SK-N-SH (cell line): ENCODE measurements around the gene NR2C2. TPM values are rescaled to one million over a fixed set of nuclear protein-coding genes. Genes with fewer than 3 reads are reported as not detected.
A peak's percentile ranks its signal among the peaks of the same experiment; 100 is the strongest.

ENCODE experiments used
- CTCF ChIA-PET: fragments of 300-600, 350-600 bp; formaldehyde crosslinking; extraction: SDS; loops from one replicate; lab custom pipeline; 2021; lab: Yijun Ruan, JAX
- POLR2A ChIA-PET: fragments of 350-600 bp; sonication (Branson Sonifier 250); formaldehyde crosslinking; extraction: SDS; loops from one replicate; lab custom pipeline; 2020; ENCODE audit warnings: antibody characterized with exemption, inconsistent platforms; lab: Yijun Ruan, JAX
- DNase-seq: peaks from one replicate; pipeline ENCODE4 v3.0.0; 2012
- H2AFZ ChIP-seq: fragments of 200-600 bp; sonication (generic); 2 replicates; pipeline ENCODE4 v1.8.1; 2016; ENCODE audit warnings: antibody characterized with exemption, mild to moderate bottlenecking, low read depth
- H3F3A ChIP-seq: fragments of 200-600 bp; sonication (generic); replicated peaks from 2 replicates; pipeline ENCODE3; 2016; ENCODE audit warnings: antibody characterized with exemption, mild to moderate bottlenecking; ENCODE audit not compliant: insufficient read depth
- H3K27ac ChIP-seq, 2 experiments: fragments of 200-500 bp in 1 of 2; fragments of 200-600 bp in 1 of 2; sonication (Bioruptor generic) in 1 of 2; sonication (generic), shearing (Covaris generic) in 1 of 2; 2 replicates each; pipeline versions ENCODE4 v1.5.1 to v1.6.1; 2014 to 2016; ENCODE audit warnings: low read depth in 2 of 2, inconsistent platforms in 1 of 2, low read length in 1 of 2, mild to moderate bottlenecking in 1 of 2, mixed read lengths in 1 of 2
- H3K27me3 ChIP-seq: fragments of 200-600 bp; sonication (generic), shearing (Covaris generic); 2 replicates; pipeline ENCODE4 v1.6.1; 2016; ENCODE audit warnings: mixed run types; ENCODE audit not compliant: insufficient read depth
- H3K36me3 ChIP-seq, 2 experiments: fragments of 200-500 bp in 1 of 2; fragments of 200-600 bp in 1 of 2; sonication (Bioruptor generic) in 1 of 2; sonication (generic) in 1 of 2; replicated peaks in 1 of 2; 2 replicates each; pipeline versions ENCODE3 to v1.5.1; 2014 to 2016; ENCODE audit warnings: low read length in 1 of 2, mild to moderate bottlenecking in 1 of 2; ENCODE audit not compliant: insufficient read depth in 2 of 2, control insufficient read depth in 1 of 2
- H3K4me1 ChIP-seq, 2 experiments: fragments of 200-500 bp in 1 of 2; fragments of 200-600 bp in 1 of 2; sonication (Bioruptor generic) in 1 of 2; sonication (generic), shearing (Covaris generic) in 1 of 2; 2 replicates each; pipeline versions ENCODE4 v1.5.1 to v1.6.1; 2014 to 2016; ENCODE audit warnings: low read depth in 1 of 2, low read length in 1 of 2, mixed run types in 1 of 2; ENCODE audit not compliant: insufficient read depth in 2 of 2, control insufficient read depth in 1 of 2
- H3K4me2 ChIP-seq: fragments of 200-600 bp; sonication (generic), shearing (Covaris generic); 2 replicates; pipeline ENCODE4 v1.6.1; 2017; ENCODE audit warnings: mixed run types
- H3K4me3 ChIP-seq, 2 experiments: fragments of 200-500 bp in 1 of 2; fragments of 200-600 bp in 1 of 2; sonication (Bioruptor generic) in 1 of 2; sonication (generic), shearing (Covaris generic) in 1 of 2; 2 replicates each; pipeline versions ENCODE4 v1.5.1 to v1.8.1; 2014 to 2016; ENCODE audit warnings: low read depth in 2 of 2, inconsistent platforms in 1 of 2, low read length in 1 of 2, mild to moderate bottlenecking in 1 of 2, mixed read lengths in 1 of 2, moderate library complexity in 1 of 2
- H3K79me2 ChIP-seq: fragments of 200-600 bp; sonication (generic); 2 replicates; pipeline ENCODE4 v1.8.1; 2017; ENCODE audit warnings: mild to moderate bottlenecking; ENCODE audit not compliant: insufficient read depth
- H3K9ac ChIP-seq: fragments of 200-600 bp; sonication (generic); 2 replicates; pipeline ENCODE4 v1.6.1; 2017; ENCODE audit warnings: mixed run types
- H3K9me2 ChIP-seq: fragments of 200-600 bp; sonication (generic); 2 replicates; pipeline ENCODE4 v1.6.1; 2017; ENCODE audit warnings: mixed run types
- H3K9me3 ChIP-seq: fragments of 200-600 bp; sonication (generic); 2 replicates; pipeline ENCODE4 v1.6.1; 2017; ENCODE audit warnings: mixed run types, mild to moderate bottlenecking, moderate library complexity
- H4K20me1 ChIP-seq: fragments of 200-600 bp; sonication (generic); 2 replicates; pipeline ENCODE4 v1.6.1; 2017; ENCODE audit warnings: mild to moderate bottlenecking, mixed run types; ENCODE audit not compliant: insufficient read depth
- ELF1 ChIP-seq: IDR thresholded peaks from 2 replicates; pipeline ENCODE4 v1.4.0; 2012
- FOSL2 ChIP-seq: IDR thresholded peaks from 2 replicates; pipeline ENCODE4 v1.4.0; 2012; ENCODE audit warnings: low read depth, mild to moderate bottlenecking, moderate library complexity, borderline replicate concordance
- GABPA ChIP-seq: IDR thresholded peaks from 2 replicates; pipeline ENCODE4 v1.4.0; 2012; ENCODE audit warnings: low read depth, mild to moderate bottlenecking
- JUND ChIP-seq: IDR thresholded peaks from 2 replicates; pipeline ENCODE4 v1.4.0; 2012
- MEF2A ChIP-seq: IDR thresholded peaks from 2 replicates; pipeline ENCODE4 v1.4.0; 2012; ENCODE audit warnings: low read depth, borderline replicate concordance
- NRF1 ChIP-seq: IDR thresholded peaks from 2 replicates; pipeline ENCODE4 v1.6.1; 2012; ENCODE audit warnings: low read depth, mild to moderate bottlenecking, low read length
- POLR2AphosphoS5 ChIP-seq: IDR thresholded peaks from 2 replicates; pipeline ENCODE4 v1.6.1; 2012; ENCODE audit warnings: low read depth, low read length
- RFX5 ChIP-seq: IDR thresholded peaks from 2 replicates; pipeline ENCODE4 v1.6.1; 2012; ENCODE audit warnings: mild to moderate bottlenecking, improper control_type of control experiment, low read length
- SIN3A ChIP-seq: IDR thresholded peaks from 2 replicates; pipeline ENCODE4 v1.6.1; 2012; ENCODE audit warnings: low read depth, mild to moderate bottlenecking, low read length, moderate library complexity, borderline replicate concordance
- TCF12 ChIP-seq: IDR thresholded peaks from 2 replicates; pipeline ENCODE4 v1.4.0; 2012
- TEAD4 ChIP-seq: IDR thresholded peaks from 2 replicates; pipeline ENCODE4 v1.4.0; 2012; ENCODE audit warnings: mild to moderate bottlenecking, borderline replicate concordance; ENCODE audit not compliant: insufficient read depth
- YY1 ChIP-seq: IDR thresholded peaks from 2 replicates; pipeline ENCODE4 v1.4.0; 2012; ENCODE audit warnings: low read depth, mild to moderate bottlenecking
- WGBS: methylation state at CpG from one replicate; pipeline ENCODE4 v1.1.6; 2017; ENCODE audit warnings: low lambda C conversion rate; 5-methylcytosine and 5-hydroxymethylcytosine counted together
- polyA plus RNA-seq, 3 experiments: library from polyadenylated mRNA; depleted of rRNA; stranded (reverse); fragments of >200 nt; gene quantifications; 2 replicates each; pipeline ENCODE4 v1.2.3, GENCODE V29; 2012
- TF ChIP-seq, protein P1 (sequence below): IDR thresholded peaks from 2 replicates; pipeline ENCODE4 v1.4.0; 2012; ENCODE audit warnings: low read depth, borderline replicate concordance
- TF ChIP-seq, protein P2 (sequence below): fragments of 150-350 bp; IDR thresholded peaks from 2 replicates; pipeline ENCODE4 v1.6.1; 2016; ENCODE audit warnings: mild to moderate bottlenecking, low read depth, low read length
- TF ChIP-seq, protein P3 (sequence below): IDR thresholded peaks from 2 replicates; pipeline ENCODE4 v1.4.0; 2012; ENCODE audit warnings: low read depth

NR2C2 gene
- polyA plus RNA-seq, 1 of the 3 experiments (the other 2 are of a cell fraction), result 13.1 TPM

DNA sequence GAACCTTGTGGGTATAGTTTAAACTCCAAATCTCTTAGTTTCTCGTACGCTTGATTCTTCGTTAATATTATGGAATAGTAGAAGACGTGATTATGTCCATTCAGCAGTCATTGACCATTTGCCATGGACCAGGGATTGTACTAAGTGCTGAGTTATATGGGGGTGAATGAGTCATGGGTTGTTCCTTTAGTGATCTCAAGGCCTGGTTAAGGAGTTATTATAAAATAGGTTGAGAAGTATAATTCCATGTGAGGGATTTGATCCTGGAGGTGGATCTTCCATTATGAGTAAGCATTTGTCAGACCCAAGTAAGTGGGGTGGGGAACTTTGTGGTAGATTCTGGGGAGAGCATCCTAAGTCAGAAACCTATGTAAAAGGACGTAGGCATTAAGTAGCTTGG, 15.4 kb downstream of the NR2C2 start:
- DNase-seq, result no peak
- WGBS, result 93% methylated on average over 5 of the region's 5 CpGs
- Histone ChIP-seq H3K9me3 (peaks cover 10% of the 10 kb centered on the region), H3K4me3 (no peak overlapping the region), H4K20me1 (peaks cover 18% of the 10 kb centered on the region), H3F3A (peaks cover 23% of the 10 kb centered on the region), H3K9me2 (no peaks in the 10 kb centered on the region), H3K4me2 (no peak overlapping the region), H3K36me3 (peaks cover 25 to 49% of the 10 kb centered on the region in 2 experiments), H2AFZ (no peak overlapping the region), H3K4me1 (peaks cover 0 to 3% of the 10 kb centered on the region in 2 experiments; a peak in 2 of 4 replicates), H3K27me3 (no peaks in the 10 kb centered on the region), H3K9ac (no peak overlapping the region), H3K27ac (no peak overlapping the region), H3K79me2 (peaks cover 95% of the 10 kb centered on the region)
- TF ChIP-seq FOSL2 (peak; percentile 39; the same call in 1 of the 2 replicates), SIN3A (no peak), JUND (peak; percentile 27; the same call in 1 of the 2 replicates), GABPA (no peak)
- TF ChIP-seq, protein P1, sequence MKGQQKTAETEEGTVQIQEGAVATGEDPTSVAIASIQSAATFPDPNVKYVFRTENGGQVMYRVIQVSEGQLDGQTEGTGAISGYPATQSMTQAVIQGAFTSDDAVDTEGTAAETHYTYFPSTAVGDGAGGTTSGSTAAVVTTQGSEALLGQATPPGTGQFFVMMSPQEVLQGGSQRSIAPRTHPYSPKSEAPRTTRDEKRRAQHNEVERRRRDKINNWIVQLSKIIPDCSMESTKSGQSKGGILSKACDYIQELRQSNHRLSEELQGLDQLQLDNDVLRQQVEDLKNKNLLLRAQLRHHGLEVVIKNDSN, result no peak
- ChIA-PET POLR2A (no interaction called here), CTCF (interaction anchor here (0.7 kb wide), 1 partner anchor 335 kb away, joined by 3 read pairs; no protein-coding TSS in a partner anchor)

DNA sequence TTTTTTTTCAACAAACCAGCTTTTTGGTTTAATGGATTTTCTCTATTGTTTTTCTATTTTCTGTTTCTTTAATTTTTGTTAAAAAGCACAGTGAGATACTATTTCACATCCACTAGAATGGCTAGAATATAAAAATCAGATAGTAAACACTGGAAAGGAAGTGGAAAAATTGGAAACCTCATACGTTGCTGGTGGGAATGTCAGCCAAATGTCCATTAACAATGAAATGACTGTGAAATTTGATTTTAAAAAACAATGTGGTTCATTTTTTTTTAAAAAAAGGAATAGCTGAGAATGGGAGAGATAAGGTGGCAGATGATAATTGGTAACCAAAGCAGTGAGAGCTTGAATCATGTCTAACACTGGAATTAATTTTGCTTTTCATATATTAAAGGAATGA, 19.9 kb downstream of the NR2C2 start:
- Histone ChIP-seq H3K36me3 (peaks cover 10 to 35% of the 10 kb centered on the region in 2 experiments), H3K79me2 (peaks cover 84% of the 10 kb centered on the region), H3K27ac (no peak overlapping the region), H4K20me1 (peaks cover 11% of the 10 kb centered on the region; the same call in 1 of the 2 replicates), H3K9ac (no peak overlapping the region), H3K27me3 (no peaks in the 10 kb centered on the region), H3K9me3 (peaks cover 10% of the 10 kb centered on the region), H3K4me3 (no peak overlapping the region), H3K9me2 (no peaks in the 10 kb centered on the region), H3K4me1 (no peaks in the 10 kb centered on the region), H3F3A (peaks cover 15% of the 10 kb centered on the region), H2AFZ (no peak overlapping the region), H3K4me2 (no peak overlapping the region)
- WGBS, result 100% methylated on average over 1 of the region's 1 CpG
- no peak for DNase-seq
- TF ChIP-seq, protein P2, sequence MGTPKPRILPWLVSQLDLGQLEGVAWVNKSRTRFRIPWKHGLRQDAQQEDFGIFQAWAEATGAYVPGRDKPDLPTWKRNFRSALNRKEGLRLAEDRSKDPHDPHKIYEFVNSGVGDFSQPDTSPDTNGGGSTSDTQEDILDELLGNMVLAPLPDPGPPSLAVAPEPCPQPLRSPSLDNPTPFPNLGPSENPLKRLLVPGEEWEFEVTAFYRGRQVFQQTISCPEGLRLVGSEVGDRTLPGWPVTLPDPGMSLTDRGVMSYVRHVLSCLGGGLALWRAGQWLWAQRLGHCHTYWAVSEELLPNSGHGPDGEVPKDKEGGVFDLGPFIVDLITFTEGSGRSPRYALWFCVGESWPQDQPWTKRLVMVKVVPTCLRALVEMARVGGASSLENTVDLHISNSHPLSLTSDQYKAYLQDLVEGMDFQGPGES, result no peak
- TF ChIP-seq, protein P3, sequence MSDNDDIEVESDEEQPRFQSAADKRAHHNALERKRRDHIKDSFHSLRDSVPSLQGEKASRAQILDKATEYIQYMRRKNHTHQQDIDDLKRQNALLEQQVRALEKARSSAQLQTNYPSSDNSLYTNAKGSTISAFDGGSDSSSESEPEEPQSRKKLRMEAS, result no peak
- no peak for TF ChIP-seq ELF1
- CTCF ChIA-PET, result interaction anchor here (0.6 to 2.4 kb wide), 2 partner anchors 217 to 293 kb away, joined by 3 to 5 read pairs; no protein-coding TSS in a partner anchor
- POLR2A ChIA-PET, result interaction anchor here (1.4 kb wide), 1 partner anchor 19 kb away, joined by 4 read pairs; no protein-coding TSS in a partner anchor

DNA sequence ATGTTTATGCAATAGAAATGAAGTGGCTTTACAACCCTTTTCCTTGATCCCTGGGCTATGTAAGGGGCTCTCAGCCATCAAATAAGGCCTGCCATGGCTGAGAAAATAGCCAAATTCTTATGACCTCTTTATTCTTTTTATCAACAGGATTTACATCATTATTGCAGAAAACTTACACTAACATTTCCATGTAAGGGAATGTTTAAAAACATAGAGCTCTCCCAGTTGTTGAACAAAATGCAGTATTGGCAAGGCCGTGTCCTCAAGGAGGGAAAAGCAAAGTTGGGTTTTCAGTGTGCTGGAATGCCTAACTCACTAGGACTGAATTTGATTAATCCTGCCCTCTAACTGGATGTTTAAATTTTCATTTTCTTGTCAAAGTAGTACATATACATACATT, 22.3 kb downstream of the NR2C2 start:
- TF ChIP-seq NRF1 (no peak), TCF12 (no peak), POLR2AphosphoS5 (no peak), YY1 (no peak), TEAD4 (no peak), ELF1 (no peak), MEF2A (no peak), RFX5 (no peak)
- Histone ChIP-seq H3K4me2 (no peak overlapping the region), H3K27me3 (no peaks in the 10 kb centered on the region), H3K27ac (no peak overlapping the region), H3K9me3 (peaks cover 10% of the 10 kb centered on the region), H3K4me1 (no peaks in the 10 kb centered on the region), H3K4me3 (no peak overlapping the region), H3K79me2 (peaks cover 85% of the 10 kb centered on the region), H3K36me3 (peaks cover 10 to 58% of the 10 kb centered on the region in 2 experiments), H3F3A (peaks cover 8% of the 10 kb centered on the region), H4K20me1 (0 out of 2 replicates have a peak, but pooled peaks cover 7% of the 10 kb centered on the region), H2AFZ (no peak overlapping the region), H3K9ac (no peak overlapping the region), H3K9me2 (no peaks in the 10 kb centered on the region)
- ChIA-PET POLR2A (no interaction called here), CTCF (interaction anchor here (1.0 kb wide), 1 partner anchor 55 kb away, joined by 3 read pairs; no protein-coding TSS in a partner anchor)
- no peak for DNase-seq
- WGBS, result 91% methylated on average over 1 of the region's 1 CpG
